ENCODE results near the gene FBXL17.

GRCh38 chr5:108356286-108356685 is 25.6 kb downstream of the FBXL17 start:
- TF ChIP-seq CTCF (IDR thresholded peaks at IDR 0.05) (no peak), POLR2AphosphoS5 (IDR thresholded peaks at IDR 0.05) (no peak), POLR2A (IDR thresholded peaks at IDR 0.05; ENCODE audit: low read depth) (no peak)

Data from esophagus muscularis mucosa (tissue), 3 donors.